ENCODE data around the gene MINDY4.
"Not testable (repeated sequence)": the region's sequence is repeated elsewhere in the genome, so short reads cannot be mapped to it uniquely, and the experiment has no call there.

MINDY4 gene

DNA sequence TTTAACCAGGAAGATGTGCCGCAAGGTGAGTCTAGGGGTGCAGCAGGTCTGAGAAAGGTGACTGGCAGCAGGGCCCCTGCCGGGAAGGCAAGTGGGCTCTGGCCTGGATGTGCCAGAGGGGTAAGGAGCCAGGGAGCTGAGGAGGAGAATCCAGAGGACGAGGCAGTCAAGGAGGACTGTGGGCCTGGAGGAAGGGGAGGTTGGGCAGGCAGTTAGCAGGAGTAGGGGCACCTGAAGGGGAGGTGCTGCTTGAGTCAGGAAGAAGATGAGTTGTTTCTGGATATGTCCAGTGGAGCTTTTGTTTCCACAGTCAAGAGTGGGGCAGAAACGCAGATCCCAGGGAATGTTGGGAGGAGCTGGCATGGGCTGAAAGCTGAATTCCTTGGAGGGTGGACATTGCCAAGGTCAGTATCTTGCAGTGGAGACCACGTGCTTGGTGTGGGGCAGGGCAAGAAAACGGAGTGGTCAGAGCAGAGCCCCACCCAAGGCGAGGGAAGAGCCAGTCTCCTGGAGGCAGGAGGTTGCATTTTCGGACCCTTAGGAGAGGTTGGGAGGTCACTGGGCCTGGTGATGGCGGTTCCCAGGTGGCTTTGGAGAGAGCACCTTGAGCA, 34.0 kb downstream of the MINDY4 start:
- no peak for DNase-seq

DNA sequence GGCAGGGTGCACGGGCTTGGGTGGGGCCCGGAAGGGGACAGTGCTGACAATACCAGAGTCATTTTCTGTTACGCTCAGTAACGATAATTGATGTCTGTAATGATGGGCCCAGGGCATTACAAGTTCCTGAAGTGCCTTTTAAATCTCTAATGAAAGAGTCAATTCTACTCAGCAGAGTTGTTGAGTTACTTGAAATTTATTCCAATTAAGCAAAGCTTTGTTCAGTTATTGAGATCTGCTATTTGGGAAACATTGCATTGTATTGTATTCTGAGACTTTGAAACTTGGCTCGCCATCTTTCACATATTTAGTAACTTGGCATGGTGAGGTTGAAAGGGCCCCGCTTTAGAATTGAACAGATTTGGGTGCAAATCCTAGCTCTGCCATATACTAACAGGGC, 34.7 kb downstream of the MINDY4 start:
- DNase-seq, result no peak

DNA sequence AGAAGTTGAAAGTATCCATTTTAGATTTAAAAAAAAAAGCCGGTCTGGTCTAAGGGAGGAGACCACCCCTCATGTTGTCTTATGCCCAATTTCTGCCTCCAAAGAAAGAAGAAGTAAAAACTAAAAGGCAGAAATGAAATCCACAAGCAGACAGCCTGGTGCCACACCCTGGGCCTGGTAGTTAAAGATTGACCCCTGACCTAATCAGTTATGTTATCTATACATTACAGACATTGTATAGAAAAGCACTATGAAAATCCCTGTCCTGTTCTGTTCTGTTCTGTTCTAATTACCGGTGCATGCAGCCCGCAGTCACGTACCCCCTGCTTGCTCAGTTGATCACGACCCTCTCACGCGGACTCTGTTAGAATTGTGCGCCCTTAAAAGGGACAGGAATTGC, 36.3 kb downstream of the MINDY4 start:
- not testable (repeated sequence) for DNase-seq

DNA sequence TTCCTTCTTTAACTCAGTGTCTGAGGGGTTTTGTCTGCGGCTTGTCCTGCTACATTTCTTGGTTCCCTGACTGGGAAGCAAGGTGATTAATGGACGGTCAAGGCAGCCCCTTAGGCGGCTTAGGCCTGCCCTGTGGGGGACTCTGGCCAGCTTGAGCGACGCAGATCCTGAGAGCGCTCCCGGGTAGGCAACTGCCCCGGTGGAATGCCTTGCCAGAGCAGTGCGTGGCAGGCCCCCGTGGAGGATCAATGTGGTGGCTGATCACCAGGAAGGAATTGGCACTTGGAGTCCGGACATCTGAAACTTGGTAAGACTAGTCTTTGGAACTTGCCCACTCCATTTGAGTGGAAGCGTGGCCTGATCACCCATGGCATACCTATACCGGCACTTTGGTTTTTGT, 36.7 kb downstream of the MINDY4 start:
- not testable (repeated sequence) for DNase-seq

DNA sequence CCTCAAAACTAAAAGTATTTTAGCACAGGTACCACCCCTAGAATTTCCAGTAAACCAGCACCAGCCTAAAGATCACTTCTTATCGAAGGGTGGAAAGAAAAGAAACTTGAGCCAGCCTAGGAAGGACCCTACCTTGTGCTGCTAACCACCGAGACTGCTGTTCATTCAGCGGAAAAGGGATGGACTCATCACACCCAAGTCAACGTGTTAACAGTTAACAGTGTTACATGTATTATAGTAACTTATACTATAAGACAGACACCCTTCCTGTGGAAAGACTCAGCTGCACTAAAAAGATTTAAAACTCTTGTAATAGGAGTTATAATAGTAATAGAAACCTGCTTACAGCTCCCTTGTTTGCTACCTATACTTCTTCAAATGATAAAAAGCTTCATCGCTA, 39.8 kb downstream of the MINDY4 start:
- DNase-seq, result no peak

DNA sequence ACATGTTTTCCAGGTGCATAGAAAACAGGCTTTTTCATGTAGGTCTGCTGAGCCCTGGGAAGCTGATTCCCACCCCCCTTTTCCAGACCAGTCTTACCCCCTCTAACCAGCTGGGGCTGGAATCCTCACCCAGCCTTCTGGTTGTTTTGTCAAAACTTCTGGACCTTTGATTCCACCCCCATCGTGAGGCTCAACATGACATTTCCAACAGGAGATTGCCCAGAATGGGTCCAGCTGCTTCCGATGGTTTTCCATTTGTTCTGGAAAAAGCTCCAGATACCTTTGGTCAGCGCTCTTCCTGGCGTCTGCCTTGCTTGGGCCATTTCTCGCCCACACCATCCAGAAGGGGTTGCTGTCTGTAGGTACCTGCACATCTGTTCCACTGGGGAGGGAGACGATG, 41.5 kb downstream of the MINDY4 start:
- no peak for DNase-seq

DNA sequence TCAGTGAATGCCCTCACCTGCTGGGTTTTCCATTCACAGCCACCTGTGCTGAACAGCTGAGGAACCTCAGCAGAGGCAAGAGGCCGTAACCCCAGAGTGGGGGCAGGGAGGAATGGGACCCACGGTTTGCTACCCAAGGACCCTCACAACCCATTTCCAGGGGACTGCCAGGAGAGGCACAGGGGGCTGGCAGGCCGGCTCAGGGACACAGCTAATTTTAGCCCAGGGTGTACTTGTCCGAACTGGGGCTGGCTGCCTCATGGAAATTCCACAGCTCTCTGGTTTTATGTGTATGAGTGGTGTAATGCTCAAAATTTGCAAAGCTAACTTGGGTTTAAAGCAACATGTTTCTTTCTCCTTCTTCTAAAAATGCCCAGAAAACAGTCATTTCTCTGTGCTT, 42.2 kb downstream of the MINDY4 start:
- no peak for DNase-seq

DNA sequence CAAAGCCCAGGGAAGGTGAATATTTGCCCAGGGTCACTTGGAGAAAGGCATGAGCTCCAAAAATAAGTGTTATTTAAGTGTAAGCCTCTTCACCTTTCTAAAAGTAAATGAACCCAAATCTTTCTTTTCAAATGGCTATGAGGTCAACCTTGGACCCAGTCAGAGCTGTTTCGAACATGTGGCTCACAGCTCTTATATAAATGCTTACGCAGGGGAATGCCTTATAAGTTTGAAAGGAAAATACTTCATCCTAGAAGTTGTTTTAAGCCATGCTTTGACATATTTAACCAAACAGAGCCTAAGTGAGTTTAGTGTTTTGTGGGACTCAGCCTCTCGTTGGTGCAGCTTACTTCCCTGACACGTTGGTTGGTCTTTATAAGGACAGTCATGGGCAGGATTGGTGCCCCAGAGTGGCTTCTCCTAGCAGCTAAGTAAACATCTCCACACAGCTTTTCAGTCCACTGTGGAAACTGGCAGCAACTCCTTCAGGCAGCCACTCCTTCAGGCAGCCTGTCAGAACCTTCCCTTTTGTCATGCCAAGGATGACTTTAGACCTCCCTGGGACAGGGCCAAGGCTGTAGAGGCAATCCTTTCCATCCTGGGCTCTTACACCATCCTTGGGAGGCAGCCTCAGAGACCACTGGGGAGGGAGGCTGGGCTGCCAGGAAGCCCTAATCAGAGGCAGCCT, 43.6 kb downstream of the MINDY4 start:
- no peak for DNase-seq

DNA sequence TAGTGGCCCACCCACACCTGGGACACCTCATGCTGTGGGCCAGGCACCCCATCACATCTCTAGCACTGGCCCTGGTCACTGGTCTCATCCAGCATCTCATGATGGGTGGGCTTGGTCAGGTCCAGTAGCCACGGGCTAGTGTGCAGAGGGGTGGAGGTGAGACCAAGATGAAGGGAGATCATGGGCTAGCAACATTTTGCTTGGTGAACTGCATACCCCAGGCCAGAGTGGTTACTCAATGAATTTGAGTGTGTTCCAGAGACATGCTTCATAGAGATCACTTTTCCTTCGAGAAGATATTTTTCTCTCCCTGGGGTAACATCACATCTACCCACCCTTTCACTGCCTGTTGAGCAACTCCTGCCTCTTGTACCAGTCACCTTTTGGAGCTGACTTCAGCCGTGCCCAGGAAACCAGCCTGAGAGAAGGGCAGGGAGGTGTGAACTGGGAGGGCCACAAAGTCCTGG, 44.2 kb downstream of the MINDY4 start:
- no peak for DNase-seq

DNA sequence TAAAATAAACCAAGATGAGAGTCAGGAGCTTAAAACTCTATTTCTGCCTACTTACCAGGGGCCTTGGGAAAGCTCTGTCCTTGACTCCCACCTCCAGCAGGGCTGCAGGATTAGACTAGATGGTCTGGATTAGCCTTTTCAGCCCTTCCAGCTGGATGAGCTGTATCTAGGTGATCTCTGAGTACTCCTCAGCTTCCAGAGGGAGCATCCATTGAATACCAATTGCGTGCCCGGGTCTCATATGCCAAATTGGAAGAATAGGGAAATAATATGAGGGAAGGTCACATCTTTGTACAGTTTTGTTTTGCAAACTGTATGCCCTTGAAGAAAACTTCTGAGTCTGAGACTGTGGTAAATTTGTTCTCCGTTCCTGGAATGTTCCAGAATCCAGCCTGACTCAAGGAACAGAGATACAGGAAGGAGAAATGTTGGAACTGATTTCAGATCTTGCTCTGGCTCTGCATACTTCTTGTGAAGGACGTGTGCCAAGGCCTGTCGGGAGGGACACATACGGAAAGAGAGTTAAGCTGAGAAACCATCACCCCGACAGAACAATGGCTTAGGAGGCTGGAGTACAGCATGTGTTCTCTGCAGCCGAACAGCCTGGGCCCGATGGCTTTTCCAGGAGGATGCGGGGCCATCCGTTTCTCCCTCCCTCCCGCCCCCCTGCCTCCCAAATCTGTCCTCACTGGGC, 44.9 kb downstream of the MINDY4 start:
- DNase-seq, result no peak

DNA sequence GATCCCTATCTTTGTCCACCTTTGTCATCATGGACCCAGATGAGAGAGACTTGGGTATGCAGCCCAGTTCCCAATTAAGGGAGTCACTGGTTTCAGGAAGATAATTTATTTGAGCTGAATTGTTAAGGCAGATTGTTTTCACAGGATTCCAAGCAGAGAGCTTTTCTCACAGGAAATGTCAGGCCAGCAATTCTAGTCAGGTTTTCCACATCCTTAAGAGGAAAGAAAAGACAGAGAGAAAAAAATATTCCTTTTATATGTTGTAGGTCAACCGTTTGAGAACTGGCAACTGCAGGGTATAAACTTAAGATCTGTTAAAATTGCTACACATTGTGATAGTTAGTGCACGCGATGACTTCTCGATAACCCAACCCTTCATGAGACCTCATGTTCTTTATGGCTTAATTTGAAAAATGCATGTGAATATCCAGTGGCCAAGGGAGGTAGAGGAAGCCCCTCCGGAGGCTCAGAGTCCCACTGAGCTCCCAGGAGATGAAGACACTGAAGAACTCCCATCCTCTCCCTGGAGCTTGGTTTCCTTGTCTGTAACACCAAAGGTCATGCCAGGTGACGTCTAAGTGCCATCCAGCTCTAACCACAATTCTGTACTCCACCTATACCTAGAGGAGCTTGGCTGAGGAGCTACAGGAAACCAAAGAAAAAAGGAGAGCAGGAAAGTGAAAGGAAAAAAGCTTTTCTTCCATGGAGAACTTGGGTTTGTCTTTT, 45.6 kb downstream of the MINDY4 start:
- no peak for DNase-seq

DNA sequence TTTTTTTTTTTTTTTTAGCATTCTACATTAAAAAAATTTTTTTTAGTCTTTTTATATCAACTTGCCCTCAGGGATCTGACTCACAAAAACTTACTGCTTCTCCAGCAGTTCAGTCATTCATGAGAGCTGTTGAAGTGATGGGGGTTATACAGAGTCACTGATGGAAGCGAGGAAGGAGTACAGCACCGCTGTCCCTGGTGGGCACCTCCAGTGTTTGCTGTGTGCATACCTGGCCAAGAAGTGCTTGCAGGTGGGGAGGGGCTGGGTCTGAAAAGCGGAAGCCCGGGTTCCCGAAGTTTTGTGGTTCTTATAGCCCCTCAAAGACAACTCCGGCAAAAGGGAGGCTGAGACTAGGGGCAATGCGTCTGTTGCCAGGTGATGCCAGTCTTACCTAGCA, 46.2 kb downstream of the MINDY4 start:
- no peak for DNase-seq

DNA sequence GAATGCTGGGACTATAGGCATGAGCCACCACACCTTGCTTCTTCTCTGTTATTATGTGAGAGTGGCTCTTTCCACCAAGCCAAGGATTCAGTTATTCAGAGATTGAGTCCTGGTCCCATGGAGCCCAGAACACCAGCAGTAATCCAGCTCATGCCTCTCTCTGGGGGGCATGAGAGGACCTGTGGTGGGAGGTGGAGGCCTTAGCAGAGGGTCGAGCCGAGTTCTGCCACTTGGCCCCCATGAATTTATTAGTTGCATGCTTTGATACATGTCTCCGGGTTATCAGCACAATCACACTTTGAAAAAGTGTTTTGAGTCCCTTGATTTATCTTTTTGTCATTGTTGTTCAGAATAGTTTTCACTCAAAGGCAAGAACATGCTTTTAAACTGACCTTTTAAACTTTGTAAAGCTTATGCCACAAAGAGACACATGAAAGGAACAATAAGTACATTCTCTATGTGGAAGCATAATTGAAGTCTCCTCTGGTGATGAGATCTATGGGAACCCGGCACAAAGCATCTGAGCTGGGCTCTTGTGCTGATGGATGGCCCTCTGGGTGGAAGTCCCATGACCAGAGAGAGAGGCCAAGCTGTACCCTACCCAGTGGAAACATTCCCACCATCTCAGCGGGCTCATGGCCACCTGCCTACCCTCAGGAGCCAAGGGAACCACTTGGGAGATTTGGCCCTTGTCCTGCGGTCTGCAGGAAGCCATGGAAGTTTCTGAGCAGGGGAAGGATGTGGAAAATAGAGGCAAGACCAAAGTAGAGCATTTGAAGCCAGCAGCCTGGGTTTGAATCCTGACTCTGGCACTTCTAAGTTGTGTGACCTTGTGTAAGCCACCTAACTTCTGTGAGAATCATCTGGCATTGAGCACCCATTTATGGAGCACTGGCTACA, 53.9 kb downstream of the MINDY4 start:
- DNase-seq, result no peak

DNA sequence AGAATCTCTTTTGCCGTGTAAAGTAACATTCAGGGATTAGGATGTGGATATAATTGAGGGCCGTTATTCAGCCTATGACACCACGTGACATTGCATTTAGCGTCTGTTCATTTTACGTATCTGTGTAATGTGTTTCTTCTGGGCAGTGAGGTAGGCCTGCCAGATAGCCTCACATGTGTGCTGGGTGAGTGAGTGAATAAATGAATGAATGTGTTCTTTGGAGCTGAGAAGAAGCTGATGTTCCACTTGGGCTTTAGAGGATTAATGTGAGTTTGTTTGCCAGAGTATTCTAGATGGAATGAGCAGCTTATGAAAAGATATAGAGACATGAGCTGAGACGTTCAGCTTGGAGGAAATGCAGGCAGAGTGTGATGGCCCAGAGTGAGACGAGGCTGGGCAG, 55.0 kb downstream of the MINDY4 start:
- no peak for DNase-seq

DNA sequence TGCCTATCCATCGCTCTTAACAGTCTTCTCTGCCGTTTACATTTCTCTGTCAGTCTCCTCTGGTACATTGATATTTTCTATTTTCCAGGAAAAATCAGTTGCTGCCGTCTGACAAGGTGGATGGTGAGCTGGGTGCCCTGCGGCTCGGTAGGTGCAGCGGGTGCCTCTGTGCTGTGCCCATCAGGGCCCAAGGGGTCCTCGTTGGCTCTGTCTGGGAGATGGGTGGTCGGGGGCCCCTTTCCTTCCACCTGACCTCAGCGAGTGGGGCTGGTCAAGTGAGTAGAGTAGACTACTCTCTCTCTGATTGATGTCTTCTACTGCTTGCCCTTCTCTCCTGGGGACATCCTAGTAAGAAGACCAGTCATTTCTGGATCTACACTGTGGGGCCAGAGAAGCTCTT, 57.4 kb downstream of the MINDY4 start:
- no peak for DNase-seq

DNA sequence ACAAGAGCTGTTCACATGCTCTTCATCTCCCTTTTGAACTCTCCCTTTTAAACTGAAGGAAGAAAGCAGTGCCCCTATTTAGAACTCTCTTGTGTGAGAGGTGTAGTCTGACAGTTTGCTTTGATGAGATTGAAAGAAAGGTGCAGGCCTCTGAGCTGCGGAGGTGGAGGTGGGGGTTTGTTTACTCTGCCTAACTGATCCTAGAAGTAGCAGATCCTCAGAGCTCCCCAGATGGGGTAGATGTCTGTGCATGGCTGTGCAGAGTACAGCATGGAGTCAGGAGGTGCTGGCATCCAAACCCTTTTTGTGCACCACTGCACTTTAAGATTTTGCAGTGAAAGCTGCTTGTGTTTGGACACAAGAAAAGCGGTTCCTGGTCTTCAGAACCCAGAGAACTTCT, 58.3 kb downstream of the MINDY4 start:
- no peak for DNase-seq

DNA sequence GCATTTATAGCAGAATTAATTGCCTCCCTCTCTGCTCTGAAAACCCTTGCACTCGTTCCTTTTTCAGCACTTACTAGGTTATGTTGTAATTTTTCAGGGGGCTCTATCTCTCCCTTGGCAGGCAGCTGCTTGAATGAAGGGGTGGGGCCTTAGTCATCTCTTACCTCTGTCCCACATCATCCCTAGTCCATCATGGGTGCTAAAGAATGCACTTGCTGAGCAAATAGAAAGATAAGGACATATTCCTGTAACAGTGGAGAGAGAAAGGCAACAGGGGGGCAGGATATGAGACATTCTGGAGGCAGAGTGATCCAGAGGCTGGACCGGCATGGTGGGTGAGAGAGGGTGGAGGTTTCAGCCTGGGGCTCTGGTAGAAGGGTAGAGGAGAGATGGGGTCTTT, 60.0 kb downstream of the MINDY4 start:
- no peak for DNase-seq

DNA sequence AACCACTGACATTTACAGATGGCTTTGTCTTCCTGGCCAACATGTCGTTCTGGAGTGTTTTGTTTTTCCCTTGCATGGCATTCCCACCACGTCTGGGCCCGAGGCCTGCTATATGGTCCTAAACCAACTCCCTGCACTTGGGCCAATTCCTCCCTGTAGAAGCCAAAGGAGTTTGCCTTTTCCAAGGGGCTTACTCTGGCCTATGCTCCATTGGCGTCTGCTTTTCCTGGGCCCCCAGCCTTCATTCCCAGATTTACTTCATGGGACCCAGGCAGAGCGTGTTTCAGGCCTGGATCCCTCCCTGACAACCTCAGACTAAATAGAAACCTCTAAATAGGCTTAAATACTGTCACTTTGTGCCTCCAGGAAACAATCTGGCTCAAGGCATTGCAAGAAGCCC, 60.7 kb downstream of the MINDY4 start:
- no peak for DNase-seq

DNA sequence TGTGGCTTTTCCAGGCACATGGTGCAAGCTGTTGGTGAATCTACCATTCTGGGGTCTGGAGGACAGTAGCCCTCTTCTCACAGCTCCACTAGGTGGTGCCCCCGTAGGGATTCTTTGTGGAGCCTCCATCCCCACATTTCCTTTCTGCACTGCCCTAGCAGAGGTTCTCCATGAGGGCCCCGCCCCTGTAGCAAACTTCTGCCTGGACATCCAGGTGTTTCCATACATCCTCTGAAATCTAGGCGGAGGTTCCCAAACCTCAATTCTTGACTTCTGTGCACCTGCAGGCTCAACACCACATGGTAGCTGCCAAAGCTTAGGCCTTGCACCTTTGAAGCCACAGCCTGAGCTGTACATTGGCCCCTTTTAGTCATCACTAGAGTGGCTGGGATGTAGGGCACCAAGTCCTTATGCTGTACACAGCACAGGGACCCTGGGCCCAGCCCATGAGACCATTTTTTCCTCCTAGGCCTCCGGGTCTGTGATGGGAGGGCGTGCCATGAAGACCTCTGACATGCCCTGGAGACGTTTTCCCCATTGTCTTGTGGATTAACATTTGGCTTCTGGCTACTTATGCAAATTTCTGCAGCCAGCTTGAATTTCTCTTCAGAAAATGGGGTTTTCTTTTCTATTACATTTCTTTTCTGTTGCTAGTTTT, 62.9 kb downstream of the MINDY4 start:
- DNase-seq, result not testable (repeated sequence)

DNA sequence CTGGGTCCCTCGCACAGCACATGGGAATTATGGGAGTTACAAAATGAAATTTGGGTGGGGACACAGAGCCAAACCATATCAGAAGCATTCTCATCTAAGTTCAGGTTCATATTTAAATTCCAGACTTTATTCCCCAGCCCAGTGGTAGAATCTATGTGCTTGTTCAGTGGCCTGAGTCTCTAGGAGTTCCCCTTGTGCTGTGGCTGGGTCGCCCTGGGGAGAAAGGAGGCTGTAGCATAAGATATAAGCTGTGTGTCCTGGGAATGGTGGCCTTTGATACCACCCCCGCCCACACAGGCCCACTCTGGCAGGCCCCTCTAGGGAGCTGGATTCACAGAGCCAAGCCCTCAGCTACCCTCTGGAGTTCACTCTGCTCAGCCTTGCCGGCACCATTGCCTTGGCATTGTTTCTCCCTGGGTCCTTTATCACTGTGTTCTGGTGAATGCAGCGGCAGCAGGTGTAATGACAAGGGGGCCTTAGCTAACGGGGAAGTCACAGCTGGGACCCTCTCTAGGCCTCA, 64.2 kb downstream of the MINDY4 start:
- no peak for DNase-seq

DNA sequence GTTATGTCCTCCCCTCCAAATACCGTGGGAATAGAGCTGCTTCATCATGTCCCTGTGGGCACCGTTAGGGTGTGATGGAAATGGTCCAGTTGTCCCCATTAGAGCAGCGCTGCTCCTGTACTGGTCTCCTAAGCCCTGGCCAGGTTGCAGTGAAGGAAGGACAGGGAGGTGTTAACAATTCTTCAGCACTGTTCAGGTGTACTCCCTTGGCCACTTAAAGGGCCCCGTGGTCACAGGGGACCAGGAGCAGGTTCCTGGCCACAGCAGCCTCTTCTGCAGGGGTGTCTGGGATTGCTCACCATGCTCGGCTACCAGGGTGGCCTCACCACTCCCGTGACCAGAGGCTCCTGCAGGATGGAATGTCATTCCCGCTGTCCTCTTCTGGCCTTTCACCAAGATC, 65.8 kb downstream of the MINDY4 start:
- DNase-seq, result no peak

DNA sequence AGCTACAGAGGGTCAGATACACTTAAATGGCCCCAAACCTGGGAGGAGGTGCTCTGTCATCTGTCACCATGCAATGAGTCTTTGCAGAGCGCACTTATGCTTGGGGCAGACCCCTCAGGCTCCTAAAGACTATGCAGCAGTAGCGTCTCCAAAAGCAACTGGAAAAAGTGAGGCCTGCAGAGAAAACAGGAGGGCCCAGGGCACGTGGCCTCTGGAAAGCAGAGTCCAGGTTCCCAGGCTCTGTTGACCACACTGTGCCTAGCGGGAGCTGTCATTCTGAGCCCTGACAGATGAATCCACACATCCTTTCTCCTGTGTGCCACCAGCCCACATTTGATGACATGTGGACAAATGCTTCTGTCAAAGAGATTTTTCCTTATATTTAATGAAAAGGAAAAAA, 66.4 kb downstream of the MINDY4 start:
- no peak for DNase-seq
